ENCODE results near the gene ECI1. TPM values are rescaled to one million over a fixed set of nuclear protein-coding genes. Genes with fewer than 3 reads are reported as not detected.

Gene ECI1, protein sequence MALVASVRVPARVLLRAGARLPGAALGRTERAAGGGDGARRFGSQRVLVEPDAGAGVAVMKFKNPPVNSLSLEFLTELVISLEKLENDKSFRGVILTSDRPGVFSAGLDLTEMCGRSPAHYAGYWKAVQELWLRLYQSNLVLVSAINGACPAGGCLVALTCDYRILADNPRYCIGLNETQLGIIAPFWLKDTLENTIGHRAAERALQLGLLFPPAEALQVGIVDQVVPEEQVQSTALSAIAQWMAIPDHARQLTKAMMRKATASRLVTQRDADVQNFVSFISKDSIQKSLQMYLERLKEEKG
- total RNA-seq (2014; rRNA removed) (71.7 and 90.5 TPM in 2 replicates), Bru-seq, nascent RNA (percentile 59 among the genes with signal in this experiment), BruChase-seq, experiment 1, labeled RNA remaining after a 6-hour chase (percentile 67 among the genes with signal in this experiment), BruChase-seq, experiment 2, labeled RNA remaining after a 2-hour chase (percentile 63 among the genes with signal in this experiment)
- long read RNA-seq, transcript ECI1-206 (6 exons, 961 nt), result minor isoform, 24 of 71 reads
- long read RNA-seq, transcript ECI1-201 (7 exons, 1,541 nt), result major isoform, 31 of 71 reads
- long read RNA-seq, partial matches to known transcripts, result 2 of 71 reads
- long read RNA-seq, other reads (novel, unspliced or antisense), result 12 of 71 reads

DNA sequence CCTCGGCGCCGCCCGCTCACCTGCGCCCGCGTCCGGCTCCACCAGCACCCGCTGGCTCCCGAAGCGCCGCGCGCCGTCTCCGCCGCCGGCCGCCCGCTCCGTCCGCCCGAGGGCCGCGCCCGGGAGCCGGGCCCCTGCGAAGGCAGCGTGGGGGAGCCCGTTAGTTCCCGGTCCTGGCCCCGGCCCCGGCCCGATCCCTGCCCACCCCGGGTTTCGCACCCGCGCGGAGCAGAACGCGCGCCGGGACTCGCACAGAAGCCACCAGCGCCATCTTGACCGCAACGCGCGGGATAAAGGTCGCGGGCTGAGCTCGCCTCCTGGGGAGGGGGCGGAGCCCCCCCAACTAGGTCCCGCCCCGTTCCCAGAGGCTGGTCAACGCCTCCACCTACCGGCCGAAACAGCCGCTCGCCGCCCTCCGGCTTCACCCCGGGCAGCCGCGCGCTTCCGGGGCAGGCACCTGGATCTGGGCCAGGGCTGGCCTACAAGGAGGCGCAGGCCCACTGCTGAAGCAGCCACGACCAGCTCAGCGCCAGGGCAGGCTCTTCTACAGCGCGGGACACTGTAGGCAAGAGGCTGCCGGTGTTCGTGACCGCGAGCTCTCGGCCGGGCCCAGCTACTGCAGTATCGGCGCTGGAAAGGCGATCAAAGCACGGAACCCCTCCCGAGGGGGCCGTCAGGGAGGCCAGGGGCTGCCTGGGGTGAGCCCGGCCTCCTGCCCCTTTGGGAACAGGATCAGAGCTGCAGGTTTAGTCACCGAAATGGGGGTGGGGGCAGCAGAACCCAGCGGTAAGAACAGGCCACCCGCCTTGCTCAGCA, at the start of gene ECI1:
Gene ECI1, minus strand, starts transcription at position 292 of the 816 bp plus-strand sequence. Its CDS starts 21 bp downstream, at position 271.
- H3K4me2 ChIP-seq (ENCODE audit: low read length), result peak within 1 kb of the TSS; percentile 85
- H3K4me1 ChIP-seq (ENCODE audit: insufficient read depth, low read length), result peaks cover 9% of the 10 kb centered on the region
- no peaks in the 10 kb centered on the region for H4K20me1 ChIP-seq (ENCODE audit: low read length)
- H2AFZ ChIP-seq (ENCODE audit: low read length), result no peak within 1 kb of the TSS
- TF ChIP-seq EZH2phosphoT487 (IDR thresholded peaks at IDR 0.05; ENCODE audit: borderline replicate concordance, low read length) (no peak), EZH2 (IDR thresholded peaks at IDR 0.05; ENCODE audit: low read length, unreplicated experiment) (no peak)
- TF ChIP-seq, protein P1, sequence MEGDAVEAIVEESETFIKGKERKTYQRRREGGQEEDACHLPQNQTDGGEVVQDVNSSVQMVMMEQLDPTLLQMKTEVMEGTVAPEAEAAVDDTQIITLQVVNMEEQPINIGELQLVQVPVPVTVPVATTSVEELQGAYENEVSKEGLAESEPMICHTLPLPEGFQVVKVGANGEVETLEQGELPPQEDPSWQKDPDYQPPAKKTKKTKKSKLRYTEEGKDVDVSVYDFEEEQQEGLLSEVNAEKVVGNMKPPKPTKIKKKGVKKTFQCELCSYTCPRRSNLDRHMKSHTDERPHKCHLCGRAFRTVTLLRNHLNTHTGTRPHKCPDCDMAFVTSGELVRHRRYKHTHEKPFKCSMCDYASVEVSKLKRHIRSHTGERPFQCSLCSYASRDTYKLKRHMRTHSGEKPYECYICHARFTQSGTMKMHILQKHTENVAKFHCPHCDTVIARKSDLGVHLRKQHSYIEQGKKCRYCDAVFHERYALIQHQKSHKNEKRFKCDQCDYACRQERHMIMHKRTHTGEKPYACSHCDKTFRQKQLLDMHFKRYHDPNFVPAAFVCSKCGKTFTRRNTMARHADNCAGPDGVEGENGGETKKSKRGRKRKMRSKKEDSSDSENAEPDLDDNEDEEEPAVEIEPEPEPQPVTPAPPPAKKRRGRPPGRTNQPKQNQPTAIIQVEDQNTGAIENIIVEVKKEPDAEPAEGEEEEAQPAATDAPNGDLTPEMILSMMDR (conservative IDR thresholded peaks at IDR 0.05; ENCODE audit: low read depth, low read length), result peak; percentile 49; the same call in 1 of the 2 replicates
- peaks cover 4% of the 10 kb centered on the region for H3F3A ChIP-seq (ENCODE audit: low read length, unreplicated experiment)
- no peaks in the 10 kb centered on the region for H3K9me2 ChIP-seq (replicated peaks; ENCODE audit: low read length)
- peak within 1 kb of the TSS; percentile 72 for H3K9ac ChIP-seq (ENCODE audit: low read length)
- peak; percentile 93 for DNase-seq
- H3K79me2 ChIP-seq (ENCODE audit: low read length), result peaks cover 26% of the 10 kb centered on the region
- ChIA-PET CTCF (interaction anchor here (0.6 to 1.8 kb wide), 6 partner anchors 25 to 660 kb away, joined by 3 to 18 read pairs (median 5); no protein-coding TSS in a partner anchor), POLR2A (ENCODE audit: unreplicated experiment) (interaction anchor here (0.6 to 1.4 kb wide), 3 partner anchors 37 to 59 kb away, joined by 3 to 8 read pairs (median 7); partner anchors contain the start of gene PGP)
- H3K4me3 ChIP-seq (ENCODE audit: low read length), result peak within 1 kb of the TSS; percentile 81
- peaks cover 8% of the 10 kb centered on the region; the same call in 1 of the 2 replicates for H3K36me3 ChIP-seq (ENCODE audit: low read depth, low read length)
- peak within 1 kb of the TSS; percentile 67 for H3K27ac ChIP-seq (ENCODE audit: low read length)
- no TSS peak for BruUV-seq (replicated peaks)
- no peaks in the 10 kb centered on the region for H3K9me3 ChIP-seq (ENCODE audit: low read length)
- peak; percentile 79 for ATAC-seq
- H3K27me3 ChIP-seq (ENCODE audit: low read length), result no peaks in the 10 kb centered on the region
- intact Hi-C loops (cut with micrococcal nuclease), result no loop called here

DNA sequence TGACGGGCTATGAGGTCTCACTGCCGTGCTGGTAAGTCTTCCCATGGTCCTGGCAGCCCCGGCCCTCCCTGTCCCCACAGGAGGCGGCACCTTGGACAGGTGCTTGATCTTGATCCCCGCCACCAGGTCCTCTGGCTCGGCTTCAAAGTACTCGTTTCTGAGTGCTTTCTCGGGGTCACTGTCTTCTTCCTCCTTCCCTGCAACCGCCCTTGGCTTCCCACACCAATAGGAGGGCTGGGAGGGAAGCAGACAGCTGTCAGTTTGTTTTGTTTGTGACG, 48.5 kb upstream of the ECI1 start:
- no peak overlapping the region for H3K4me3 ChIP-seq (ENCODE audit: low read length)
- H2AFZ ChIP-seq (ENCODE audit: low read length), result no peak overlapping the region
- H3K4me2 ChIP-seq (ENCODE audit: low read length), result no peak overlapping the region
- H3F3A ChIP-seq (ENCODE audit: low read length, unreplicated experiment), result no peaks in the 10 kb centered on the region
- H3K4me1 ChIP-seq (ENCODE audit: insufficient read depth, low read length), result no peaks in the 10 kb centered on the region
- no peak for DNase-seq
- no TSS peak for BruUV-seq (replicated peaks)
- H3K9ac ChIP-seq (ENCODE audit: low read length), result no peak overlapping the region
- no peaks in the 10 kb centered on the region for H3K9me3 ChIP-seq (ENCODE audit: low read length)
- intact Hi-C loops (cut with micrococcal nuclease), result no loop called here
- no peaks in the 10 kb centered on the region for H3K27me3 ChIP-seq (ENCODE audit: low read length)
- H4K20me1 ChIP-seq (ENCODE audit: low read length), result no peaks in the 10 kb centered on the region
- TF ChIP-seq EZH2 (IDR thresholded peaks at IDR 0.05; ENCODE audit: low read length, unreplicated experiment), result no peak
- no peak for TF ChIP-seq EZH2phosphoT487 (IDR thresholded peaks at IDR 0.05; ENCODE audit: borderline replicate concordance, low read length)
- TF ChIP-seq, protein P1 (conservative IDR thresholded peaks at IDR 0.05; ENCODE audit: low read depth, low read length), result no peak
- no peaks in the 10 kb centered on the region for H3K36me3 ChIP-seq (ENCODE audit: low read depth, low read length)
- no peaks in the 10 kb centered on the region for H3K9me2 ChIP-seq (replicated peaks; ENCODE audit: low read length)
- CTCF ChIA-PET, result no interaction called here
- H3K79me2 ChIP-seq (ENCODE audit: low read length), result no peaks in the 10 kb centered on the region
- no peak for ATAC-seq
- H3K27ac ChIP-seq (ENCODE audit: low read length), result no peak overlapping the region
- POLR2A ChIA-PET (ENCODE audit: unreplicated experiment), result no interaction called here
